ENCODE results near the gene TP63.

DNA sequence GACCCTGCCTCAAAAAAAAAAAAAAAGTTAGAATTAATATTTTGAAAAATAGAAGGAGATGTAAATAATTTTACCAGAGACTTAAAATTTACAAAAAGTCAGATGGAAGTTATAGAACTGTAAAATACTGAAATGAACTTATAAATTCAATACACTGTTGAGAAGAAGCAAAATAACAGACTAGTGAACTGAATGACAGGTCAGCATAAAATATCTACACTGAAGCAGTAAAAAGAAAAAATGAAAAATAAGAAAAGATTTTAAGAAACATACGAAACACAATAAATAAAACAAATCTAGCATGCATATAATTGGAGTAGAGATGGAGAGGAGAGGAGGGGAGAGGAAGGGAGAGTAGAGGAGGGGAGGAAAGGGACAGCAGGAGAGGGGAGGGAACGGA is 33.3 kb upstream of the TP63 start:
- TF ChIP-seq, protein P1, sequence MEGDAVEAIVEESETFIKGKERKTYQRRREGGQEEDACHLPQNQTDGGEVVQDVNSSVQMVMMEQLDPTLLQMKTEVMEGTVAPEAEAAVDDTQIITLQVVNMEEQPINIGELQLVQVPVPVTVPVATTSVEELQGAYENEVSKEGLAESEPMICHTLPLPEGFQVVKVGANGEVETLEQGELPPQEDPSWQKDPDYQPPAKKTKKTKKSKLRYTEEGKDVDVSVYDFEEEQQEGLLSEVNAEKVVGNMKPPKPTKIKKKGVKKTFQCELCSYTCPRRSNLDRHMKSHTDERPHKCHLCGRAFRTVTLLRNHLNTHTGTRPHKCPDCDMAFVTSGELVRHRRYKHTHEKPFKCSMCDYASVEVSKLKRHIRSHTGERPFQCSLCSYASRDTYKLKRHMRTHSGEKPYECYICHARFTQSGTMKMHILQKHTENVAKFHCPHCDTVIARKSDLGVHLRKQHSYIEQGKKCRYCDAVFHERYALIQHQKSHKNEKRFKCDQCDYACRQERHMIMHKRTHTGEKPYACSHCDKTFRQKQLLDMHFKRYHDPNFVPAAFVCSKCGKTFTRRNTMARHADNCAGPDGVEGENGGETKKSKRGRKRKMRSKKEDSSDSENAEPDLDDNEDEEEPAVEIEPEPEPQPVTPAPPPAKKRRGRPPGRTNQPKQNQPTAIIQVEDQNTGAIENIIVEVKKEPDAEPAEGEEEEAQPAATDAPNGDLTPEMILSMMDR (IDR thresholded peaks at IDR 0.05), result no peak
- no peak for TF ChIP-seq POLR2A (IDR thresholded peaks at IDR 0.05)

All from uterus (tissue), 2 donors.